Measurements from ENCODE around the gene ATP9A. TPM values are rescaled to one million over a fixed set of nuclear protein-coding genes. Genes with fewer than 3 reads are reported as not detected.

ATP9A gene
- total and polyA plus RNA-seq, 2 donors from 2014 or later: 7.1 to 40.2 TPM

DNA sequence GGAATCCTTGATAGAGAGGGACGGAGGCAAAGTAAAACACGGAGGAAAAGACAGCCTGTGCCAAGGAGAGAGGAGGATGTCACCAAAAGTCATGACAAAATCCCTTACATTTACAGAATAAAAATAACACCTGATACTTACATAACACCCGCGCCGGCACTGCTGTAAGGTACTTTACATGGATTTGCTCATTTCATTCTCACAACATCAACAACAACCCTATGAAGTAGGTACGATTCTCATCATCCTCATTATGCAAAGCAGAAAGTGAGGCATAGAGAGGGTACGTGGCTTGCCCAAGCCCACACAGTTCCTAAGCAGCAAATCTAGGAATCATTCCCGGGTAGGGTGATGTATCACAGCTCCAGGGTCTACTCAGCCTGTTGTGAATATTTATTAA is 158.1 kb downstream of the ATP9A start:
- FAIRE-seq (no peak), DNase-seq (no peak)
- no peaks in the 10 kb centered on the region for H3K4me1 ChIP-seq (ENCODE audit: control insufficient read depth in 2 of 3, insufficient read depth in 2 of 3, low read depth in 1 of 3, low read length in 3 of 3)
- H3K36me3 ChIP-seq (ENCODE audit: control insufficient read depth in 2 of 3, insufficient read depth in 3 of 3, low read length in 3 of 3): peaks cover 0 to 2% (median 2%) of the 10 kb centered on the region in 3 donors
- no peak overlapping the region for H3K9ac ChIP-seq (ENCODE audit: low read length in 3 of 3)
- no peaks in the 10 kb centered on the region for H3K9me3 ChIP-seq (ENCODE audit: control insufficient read depth in 2 of 3, insufficient read depth in 1 of 3, low read length in 3 of 3)
- intact Hi-C loops (cut with DNase I): no loop called here
- no peak for TF ChIP-seq CTCF (IDR thresholded peaks at IDR 0.05; ENCODE audit: borderline replicate concordance, extremely low read depth, insufficient read depth)
- H3K4me3 ChIP-seq (ENCODE audit: low read length in 3 of 3): no peak overlapping the region
- no peak overlapping the region for H3K27ac ChIP-seq (ENCODE audit: low read depth in 2 of 2, low read length in 2 of 2)
- no peaks in the 10 kb centered on the region for H3K27me3 ChIP-seq (ENCODE audit: control insufficient read depth, insufficient read depth, low read length)

GRCh38 chr20:51609251-51609650 is 158.9 kb downstream of the ATP9A start:
- Histone ChIP-seq H3K36me3 (ENCODE audit: control insufficient read depth in 2 of 3, insufficient read depth in 3 of 3, low read length in 3 of 3) (peaks cover 0 to 2% (median 2%) of the 10 kb centered on the region in 3 donors), H3K27ac (ENCODE audit: low read depth in 2 of 2, low read length in 2 of 2) (no peak overlapping the region), H3K4me3 (ENCODE audit: low read length in 3 of 3) (no peak overlapping the region), H3K9ac (ENCODE audit: low read length in 3 of 3) (no peak overlapping the region), H3K9me3 (ENCODE audit: control insufficient read depth in 2 of 3, insufficient read depth in 1 of 3, low read length in 3 of 3) (no peaks in the 10 kb centered on the region), H3K4me1 (ENCODE audit: control insufficient read depth in 2 of 3, insufficient read depth in 2 of 3, low read depth in 1 of 3, low read length in 3 of 3) (no peaks in the 10 kb centered on the region), H3K27me3 (ENCODE audit: control insufficient read depth, insufficient read depth, low read length) (no peaks in the 10 kb centered on the region)
- intact Hi-C loops (cut with DNase I): no loop called here
- no peak for DNase-seq
- FAIRE-seq: no peak
- no peak for TF ChIP-seq CTCF (IDR thresholded peaks at IDR 0.05; ENCODE audit: borderline replicate concordance, extremely low read depth, insufficient read depth)

- no peak overlapping the region for H3K27ac ChIP-seq (ENCODE audit: low read depth in 2 of 2, low read length in 2 of 2)
- no peaks in the 10 kb centered on the region for H3K27me3 ChIP-seq (ENCODE audit: control insufficient read depth, insufficient read depth, low read length)
- no peak overlapping the region for H3K9ac ChIP-seq (ENCODE audit: low read length in 3 of 3)
- H3K4me3 ChIP-seq (ENCODE audit: low read length in 3 of 3): no peak overlapping the region
- DNase-seq (no peak), FAIRE-seq (no peak)
- H3K4me1 ChIP-seq (ENCODE audit: control insufficient read depth in 2 of 3, insufficient read depth in 2 of 3, low read depth in 1 of 3, low read length in 3 of 3): no peaks in the 10 kb centered on the region
- intact Hi-C loops (cut with DNase I): no loop called here
- peaks cover 0 to 2% (median 0%) of the 10 kb centered on the region in 3 donors for H3K36me3 ChIP-seq (ENCODE audit: control insufficient read depth in 2 of 3, insufficient read depth in 3 of 3, low read length in 3 of 3)
- H3K9me3 ChIP-seq (ENCODE audit: control insufficient read depth in 2 of 3, insufficient read depth in 1 of 3, low read length in 3 of 3): no peaks in the 10 kb centered on the region
- TF ChIP-seq CTCF (IDR thresholded peaks at IDR 0.05; ENCODE audit: borderline replicate concordance, extremely low read depth, insufficient read depth): no peak
These were observed 160.1 kb downstream of the ATP9A start for GRCh38 chr20:51608061-51608460.

DNA sequence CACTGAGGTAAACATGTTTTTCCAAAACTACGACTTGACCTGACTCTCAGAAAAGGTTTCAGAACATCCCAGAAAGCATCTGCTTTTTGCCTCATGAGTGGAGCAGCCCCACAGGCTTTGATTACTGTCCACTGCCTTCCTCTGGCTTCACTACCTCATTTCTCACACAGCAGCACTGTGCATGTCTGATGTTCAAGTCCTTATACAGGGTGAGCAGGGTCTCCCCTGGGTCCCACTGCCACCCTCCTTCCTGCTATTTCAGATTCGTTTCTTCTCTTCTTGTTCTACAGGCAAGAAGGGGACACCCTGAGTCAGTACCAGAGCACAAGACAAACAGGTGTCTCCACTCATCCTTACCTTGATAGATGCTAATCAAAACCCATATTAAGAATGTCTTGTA is 161.0 kb downstream of the ATP9A start:
- Histone ChIP-seq H3K27ac (ENCODE audit: low read depth in 2 of 2, low read length in 2 of 2) (no peak overlapping the region), H3K4me1 (ENCODE audit: control insufficient read depth in 2 of 3, insufficient read depth in 2 of 3, low read depth in 1 of 3, low read length in 3 of 3) (no peaks in the 10 kb centered on the region), H3K9ac (ENCODE audit: low read length in 3 of 3) (no peak overlapping the region), H3K9me3 (ENCODE audit: control insufficient read depth in 2 of 3, insufficient read depth in 1 of 3, low read length in 3 of 3) (no peaks in the 10 kb centered on the region), H3K27me3 (ENCODE audit: control insufficient read depth, insufficient read depth, low read length) (no peaks in the 10 kb centered on the region), H3K4me3 (ENCODE audit: low read length in 3 of 3) (no peak overlapping the region), H3K36me3 (ENCODE audit: control insufficient read depth in 2 of 3, insufficient read depth in 3 of 3, low read length in 3 of 3) (no peaks in the 10 kb centered on the region)
- DNase-seq (no peak), FAIRE-seq (no peak)
- no peak for TF ChIP-seq CTCF (IDR thresholded peaks at IDR 0.05; ENCODE audit: borderline replicate concordance, extremely low read depth, insufficient read depth)
- intact Hi-C loops (cut with DNase I): no loop called here

Data from kidney (tissue), 14 donors.